ENCODE data around the gene CDH13. TPM values are rescaled to one million over a fixed set of nuclear protein-coding genes. Genes with fewer than 3 reads are reported as not detected.

CDH13 gene
- total RNA-seq, 1 experiment from 2014 or later, result 2.1 TPM

- CTCF ChIA-PET, result interaction anchor here (0.7 kb wide), 1 partner anchor 37 kb away, joined by 4 read pairs; no protein-coding TSS in a partner anchor
- intact Hi-C loops (cut with micrococcal nuclease; ENCODE audit: unreplicated experiment), result no loop called here
- no peaks in the 10 kb centered on the region for H3K36me3 ChIP-seq (ENCODE audit: insufficient read depth, low read length, poor library complexity, severe bottlenecking)
Observed at GRCh38 chr16:83393196-83393981, 766.6 kb downstream of the CDH13 start.

GRCh38 chr16:83397601-83398291 is 771.0 kb downstream of the CDH13 start:
- H3K36me3 ChIP-seq (ENCODE audit: insufficient read depth, low read length, poor library complexity, severe bottlenecking), result no peaks in the 10 kb centered on the region
- H3K9me3 ChIP-seq (ENCODE audit: low read depth, low read length, poor library complexity, severe bottlenecking), result no peaks in the 10 kb centered on the region
- intact Hi-C loops (cut with micrococcal nuclease; ENCODE audit: unreplicated experiment), result no loop called here
- no peak for TF ChIP-seq EZH2 (IDR thresholded peaks at IDR 0.05; ENCODE audit: borderline replicate concordance, low read depth, low read length, poor library complexity, severe bottlenecking)
- no peak for TF ChIP-seq CTCF (conservative IDR thresholded peaks at IDR 0.05; ENCODE audit: low read depth, low read length)
- BruUV-seq (replicated peaks), result no TSS peak
- H3K4me1 ChIP-seq (ENCODE audit: insufficient read depth, low read length, poor library complexity, severe bottlenecking), result no peaks in the 10 kb centered on the region
- CTCF ChIA-PET, result no interaction called here
- H3K27me3 ChIP-seq (replicated peaks; ENCODE audit: insufficient read depth, low read depth, low read length, poor library complexity), result no peaks in the 10 kb centered on the region
- H3K27ac ChIP-seq (ENCODE audit: low read depth, low read length, poor library complexity, severe bottlenecking), result no peak overlapping the region
- POLR2A ChIA-PET (ENCODE audit: low non-redundant PET), result no interaction called here
- DNase-seq (ENCODE audit: low spot score), result no peak
- no peak overlapping the region for H3K4me3 ChIP-seq (ENCODE audit: low read depth, low read length, poor library complexity, severe bottlenecking)

More at GRCh38 chr16:83393196-83393981, 766.6 kb downstream of the CDH13 start:
- POLR2A ChIA-PET (ENCODE audit: low non-redundant PET), result no interaction called here
- DNase-seq (ENCODE audit: low spot score), result peak; percentile 4
- no peak overlapping the region for H3K27ac ChIP-seq (ENCODE audit: low read depth, low read length, poor library complexity, severe bottlenecking)
- H3K9me3 ChIP-seq (ENCODE audit: low read depth, low read length, poor library complexity, severe bottlenecking), result no peaks in the 10 kb centered on the region
- TF ChIP-seq EZH2 (IDR thresholded peaks at IDR 0.05; ENCODE audit: borderline replicate concordance, low read depth, low read length, poor library complexity, severe bottlenecking), result no peak
- no peak for TF ChIP-seq CTCF (conservative IDR thresholded peaks at IDR 0.05; ENCODE audit: low read depth, low read length)
- no peaks in the 10 kb centered on the region for H3K27me3 ChIP-seq (replicated peaks; ENCODE audit: insufficient read depth, low read depth, low read length, poor library complexity)
- H3K4me3 ChIP-seq (ENCODE audit: low read depth, low read length, poor library complexity, severe bottlenecking), result no peak overlapping the region
- H3K4me1 ChIP-seq (ENCODE audit: insufficient read depth, low read length, poor library complexity, severe bottlenecking), result no peaks in the 10 kb centered on the region
- no TSS peak for BruUV-seq (replicated peaks)

- no peak for TF ChIP-seq CTCF (conservative IDR thresholded peaks at IDR 0.05; ENCODE audit: low read depth, low read length)
- Histone ChIP-seq H3K27me3 (replicated peaks; ENCODE audit: insufficient read depth, low read depth, low read length, poor library complexity) (peaks cover 9% of the 10 kb centered on the region), H3K9me3 (ENCODE audit: low read depth, low read length, poor library complexity, severe bottlenecking) (no peaks in the 10 kb centered on the region), H3K4me3 (ENCODE audit: low read depth, low read length, poor library complexity, severe bottlenecking) (no peak overlapping the region), H3K27ac (ENCODE audit: low read depth, low read length, poor library complexity, severe bottlenecking) (no peak overlapping the region), H3K36me3 (ENCODE audit: insufficient read depth, low read length, poor library complexity, severe bottlenecking) (no peaks in the 10 kb centered on the region), H3K4me1 (ENCODE audit: insufficient read depth, low read length, poor library complexity, severe bottlenecking) (no peaks in the 10 kb centered on the region)
- intact Hi-C loops (cut with micrococcal nuclease; ENCODE audit: unreplicated experiment), result no loop called here
- CTCF ChIA-PET, result no interaction called here
- BruUV-seq (replicated peaks), result no TSS peak
- no peak for DNase-seq (ENCODE audit: low spot score)
- POLR2A ChIA-PET (ENCODE audit: low non-redundant PET), result no interaction called here
Observed at GRCh38 chr16:83400234-83400633, 773.5 kb downstream of the CDH13 start.

Data from A673 (cell line).